GM13976 (cell line): Measurements from ENCODE around the gene KRT75.

Experiments
- DNase-seq: peaks from one replicate; pipeline ENCODE4 v3.0.0; 2012; ENCODE audit warnings: low spot score
- in situ Hi-C: fragments of 300-500 bp; cut with MboI; formaldehyde crosslinking; loops from one replicate; pipeline ENCODE4 v1.12.0; 2022; ENCODE audit warnings: low sequenced_read_pairs, mixed read lengths, inconsistent platforms; ENCODE audit not compliant: unreplicated experiment
- TF ChIP-seq, protein P1 (sequence below): IDR thresholded peaks from 2 replicates; pipeline ENCODE4 v1.5.1; 2012; ENCODE audit warnings: borderline replicate concordance, mild to moderate bottlenecking; ENCODE audit not compliant: insufficient read depth; ENCODE audit errors: extremely low read depth, missing control alignments, control extremely low read depth

The KRT75 gene

DNA sequence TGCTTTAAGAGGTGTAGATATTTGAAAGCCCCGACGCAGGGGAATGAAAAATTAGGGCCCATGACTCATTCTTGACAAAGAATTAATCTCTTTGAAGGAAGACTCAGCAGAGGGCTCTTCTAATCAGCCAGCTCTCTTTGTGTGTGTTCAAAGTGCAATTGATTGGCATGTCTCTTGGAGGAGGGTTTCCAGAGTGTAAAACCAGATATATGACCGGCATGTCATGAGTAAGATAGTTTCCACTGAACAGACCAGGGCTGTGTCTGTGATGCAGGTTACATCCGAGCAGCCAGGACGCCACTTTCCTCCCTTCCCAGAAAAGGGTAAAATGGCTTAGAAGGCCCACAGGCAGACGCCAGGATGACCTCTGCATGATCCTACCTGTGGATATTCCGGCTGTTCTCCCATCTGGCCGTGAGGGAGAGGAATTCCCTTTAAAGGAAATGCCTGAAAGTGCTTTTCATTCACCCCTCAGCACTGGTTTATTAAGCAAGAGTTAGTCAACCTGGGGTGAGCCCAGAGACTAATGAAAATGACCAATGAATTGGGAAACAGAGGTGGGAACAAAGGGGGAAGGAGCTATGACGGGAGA lies 7.2 kb upstream of the KRT75 start:
- TF ChIP-seq, protein P1, sequence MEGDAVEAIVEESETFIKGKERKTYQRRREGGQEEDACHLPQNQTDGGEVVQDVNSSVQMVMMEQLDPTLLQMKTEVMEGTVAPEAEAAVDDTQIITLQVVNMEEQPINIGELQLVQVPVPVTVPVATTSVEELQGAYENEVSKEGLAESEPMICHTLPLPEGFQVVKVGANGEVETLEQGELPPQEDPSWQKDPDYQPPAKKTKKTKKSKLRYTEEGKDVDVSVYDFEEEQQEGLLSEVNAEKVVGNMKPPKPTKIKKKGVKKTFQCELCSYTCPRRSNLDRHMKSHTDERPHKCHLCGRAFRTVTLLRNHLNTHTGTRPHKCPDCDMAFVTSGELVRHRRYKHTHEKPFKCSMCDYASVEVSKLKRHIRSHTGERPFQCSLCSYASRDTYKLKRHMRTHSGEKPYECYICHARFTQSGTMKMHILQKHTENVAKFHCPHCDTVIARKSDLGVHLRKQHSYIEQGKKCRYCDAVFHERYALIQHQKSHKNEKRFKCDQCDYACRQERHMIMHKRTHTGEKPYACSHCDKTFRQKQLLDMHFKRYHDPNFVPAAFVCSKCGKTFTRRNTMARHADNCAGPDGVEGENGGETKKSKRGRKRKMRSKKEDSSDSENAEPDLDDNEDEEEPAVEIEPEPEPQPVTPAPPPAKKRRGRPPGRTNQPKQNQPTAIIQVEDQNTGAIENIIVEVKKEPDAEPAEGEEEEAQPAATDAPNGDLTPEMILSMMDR = no peak
- DNase-seq = no peak
- in situ Hi-C loops = no loop called here

DNA sequence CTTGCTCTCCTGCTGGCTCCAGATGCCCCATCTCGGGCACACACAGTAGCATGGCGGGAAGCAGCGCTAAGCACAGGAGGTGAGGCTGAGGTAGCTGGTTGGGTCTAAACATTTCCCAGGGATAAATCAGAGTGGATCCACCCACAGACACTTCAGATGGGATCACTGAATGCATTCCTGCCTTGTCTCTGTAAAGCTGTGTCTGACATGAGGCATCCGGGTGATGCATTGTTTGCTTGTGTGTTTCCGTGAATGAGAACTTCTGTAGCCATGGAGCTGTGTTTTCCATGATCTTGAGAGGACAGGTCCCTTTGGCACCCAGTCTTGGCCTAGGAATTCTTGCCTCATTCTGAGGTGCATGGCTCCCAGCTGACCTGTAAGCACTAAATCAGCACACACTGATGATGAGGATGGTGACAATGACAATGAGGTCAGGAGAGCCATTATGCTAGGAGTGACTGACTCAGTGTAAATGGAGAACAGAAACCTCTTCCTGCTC lies 6.7 kb upstream of the KRT75 start:
- in situ Hi-C loops = no loop called here
- DNase-seq = no peak
- TF ChIP-seq, protein P1 = no peak

DNA sequence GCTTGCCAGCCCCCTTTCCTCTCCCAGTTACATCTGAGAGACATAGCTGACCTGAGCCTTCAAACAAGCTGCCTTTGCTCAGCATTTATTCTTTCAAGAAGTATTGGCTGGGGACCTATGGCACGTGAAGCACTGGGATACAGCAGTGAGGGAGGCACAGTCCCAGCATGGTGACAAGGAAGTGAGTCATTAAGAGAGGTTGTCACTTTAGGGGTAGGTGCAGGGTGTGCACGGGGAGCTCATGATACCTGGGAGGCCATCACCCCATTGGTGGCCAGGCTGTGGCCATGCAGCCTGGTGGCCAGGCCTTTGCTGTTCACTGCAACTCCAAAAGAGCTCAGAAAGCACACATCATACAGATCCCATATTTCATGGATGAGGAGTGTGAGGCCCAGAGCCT lies 5.7 kb upstream of the KRT75 start:
- in situ Hi-C loops = no loop called here
- no peak for DNase-seq
- TF ChIP-seq, protein P1 = no peak

DNA sequence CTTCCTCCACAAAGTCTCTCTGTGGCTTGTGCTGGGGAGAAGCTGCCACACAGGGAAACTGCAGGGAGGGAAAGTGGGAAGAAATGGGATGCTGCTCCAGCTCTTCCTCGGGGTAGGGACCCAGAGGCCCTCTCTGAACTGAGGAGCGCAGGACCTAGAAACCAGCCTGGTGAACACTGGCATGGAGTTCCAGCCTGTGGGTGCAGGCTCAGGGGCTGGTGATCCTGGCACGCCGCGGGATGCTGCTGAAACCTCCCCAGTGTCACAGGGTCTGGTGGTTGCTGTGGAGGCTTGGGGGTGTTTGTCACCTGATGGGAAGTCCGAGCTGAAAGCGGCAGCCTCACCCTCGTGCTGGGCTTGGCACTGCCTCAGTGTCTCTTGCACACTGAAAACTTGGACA lies 5.2 kb upstream of the KRT75 start:
- in situ Hi-C loops = no loop called here
- DNase-seq = no peak
- TF ChIP-seq, protein P1 = no peak

DNA sequence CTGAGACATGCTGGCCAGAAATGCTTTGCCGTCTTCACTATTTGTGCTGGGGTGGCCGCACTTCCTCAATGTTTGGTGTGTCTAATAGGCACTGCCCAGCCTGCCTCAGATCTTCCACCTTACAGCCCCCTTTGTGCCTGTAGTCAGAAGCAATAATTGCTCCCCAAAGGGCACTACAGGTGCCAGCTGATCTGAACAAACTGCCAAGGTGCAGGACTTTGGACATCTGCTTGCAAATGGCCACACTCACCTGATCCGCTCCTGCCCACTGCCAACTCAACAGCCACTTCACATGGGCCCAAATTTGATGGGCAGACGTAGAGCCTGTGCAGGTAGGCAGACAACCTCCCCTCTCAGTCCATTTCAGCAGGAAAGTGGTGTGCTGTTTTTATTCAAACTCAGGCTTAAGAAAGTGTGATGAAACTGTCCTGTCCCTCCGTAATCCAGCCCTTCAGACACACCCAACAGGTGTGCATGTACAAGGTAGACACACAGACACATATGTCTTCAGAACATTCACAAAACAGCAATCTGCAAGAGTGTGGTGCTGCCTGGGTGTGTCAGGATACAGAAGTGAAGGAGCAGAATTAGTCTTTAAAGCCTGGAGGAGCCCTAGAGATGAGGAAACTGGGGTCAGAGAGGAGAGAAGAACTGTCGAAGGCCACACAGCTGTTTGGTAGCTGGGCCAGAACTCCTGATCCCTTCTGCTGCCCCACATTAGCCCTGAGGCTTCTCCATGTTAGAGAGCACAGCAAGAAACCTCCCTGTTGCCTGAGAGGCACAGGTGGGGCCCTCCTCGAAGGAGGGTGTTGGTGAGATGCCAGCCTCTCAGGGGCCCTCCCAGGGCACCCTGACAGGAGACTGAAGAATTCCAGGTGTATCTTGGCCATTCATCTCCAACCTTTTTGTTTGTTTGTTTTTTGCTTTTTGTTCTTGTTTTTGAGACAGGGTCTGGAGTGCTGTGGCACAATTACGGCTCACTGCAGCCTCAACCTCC lies 4.4 kb upstream of the KRT75 start:
- TF ChIP-seq, protein P1 = no peak
- in situ Hi-C loops = no loop called here
- no peak for DNase-seq

DNA sequence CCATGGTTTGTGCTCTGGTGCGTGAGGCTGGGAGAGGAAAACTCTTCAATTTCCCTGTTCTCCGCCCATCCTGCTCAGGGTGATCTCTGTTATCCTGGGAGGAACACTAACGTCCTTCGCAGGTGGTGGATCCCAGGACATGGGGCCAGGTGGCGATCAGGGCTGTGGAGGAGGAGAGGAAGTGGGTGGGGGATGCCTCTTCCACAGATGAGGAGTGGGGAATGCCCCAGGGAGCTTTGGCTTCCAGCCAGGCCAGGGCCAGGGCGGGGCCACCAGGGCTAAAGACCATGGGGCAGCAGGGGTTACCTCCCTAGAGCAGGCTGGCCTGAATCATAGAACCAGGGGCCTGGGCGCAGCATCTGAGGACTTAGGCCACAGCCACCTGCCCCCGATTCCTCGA lies 3.3 kb upstream of the KRT75 start:
- in situ Hi-C loops = no loop called here
- no peak for DNase-seq

More for the DNA sequence above, 3.3 kb upstream of the KRT75 start:
- TF ChIP-seq, protein P1 = no peak
